HG03575 (cell line): ENCODE results near the gene SPATS2L.
A peak's percentile ranks its signal among the peaks of the same experiment; 100 is the strongest.

Experiments used
- ATAC-seq: cut with Tn5 transposase; IDR thresholded peaks from one replicate; pipeline ENCODE4 v1.9.1; 2021; ENCODE audit not compliant: unreplicated experiment, insufficient number of reproducible peaks, low FRiP score; ENCODE audit errors: extremely low read depth

SPATS2L gene

GRCh38 chr2:200507179-200507578 lies 200.7 kb downstream of the SPATS2L start:
- ATAC-seq = no peak

GRCh38 chr2:200509235-200509611 lies 202.7 kb downstream of the SPATS2L start:
- no peak for ATAC-seq

- peak; percentile 55 for ATAC-seq
Observed at GRCh38 chr2:200509612-200510433, 203.3 kb downstream of the SPATS2L start, which contains the start of gene KCTD18. KCTD18 (minus strand) TSS chr2:200510068; CDS start chr2:200507016, 3,052 bp downstream.

GRCh38 chr2:200515155-200515554 lies 208.7 kb downstream of the SPATS2L start:
- no peak for ATAC-seq

- ATAC-seq = no peak
Observed at GRCh38 chr2:200523158-200523557, 216.7 kb downstream of the SPATS2L start.

GRCh38 chr2:200523604-200524003 lies 217.1 kb downstream of the SPATS2L start:
- ATAC-seq = no peak

GRCh38 chr2:200525066-200525465 lies 218.6 kb downstream of the SPATS2L start:
- ATAC-seq = no peak

GRCh38 chr2:200525551-200525881 lies 219.0 kb downstream of the SPATS2L start:
- no peak for ATAC-seq

- peak; percentile 96 for ATAC-seq
Observed at GRCh38 chr2:200525882-200526651, 219.6 kb downstream of the SPATS2L start, which contains the start of gene SGO2. SGO2 (plus strand) TSS chr2:200526207; CDS start chr2:200532976, 6,769 bp downstream.

- ATAC-seq = no peak
Observed at GRCh38 chr2:200528228-200528627, 221.7 kb downstream of the SPATS2L start.
